MCF 10A (cell line): ENCODE measurements around the gene KRT80. TPM values are rescaled to one million over a fixed set of nuclear protein-coding genes. Genes with fewer than 3 reads are reported as not detected.
A peak's percentile ranks its signal among the peaks of the same experiment; 100 is the strongest.

ENCODE experiments used
- BruUV-seq: library from RNA; stranded (reverse); fragments of 400-500 nt; replicated peaks from 2 replicates; lab custom pipeline; 2021; lab: Mats Ljungman, UMichigan
- CTCF ChIA-PET: fragments of 300-600 bp; sonication (Branson Sonifier 250); formaldehyde crosslinking; extraction: SDS; loops from one replicate; lab custom pipeline; 2021; ENCODE audit warnings: antibody characterized with exemption, inconsistent platforms; lab: Yijun Ruan, JAX
- POLR2A ChIA-PET: fragments of 300-600, 350-650 bp; sonication (Branson Sonifier 250); formaldehyde crosslinking; extraction: SDS; loops from one replicate; lab custom pipeline; 2020; ENCODE audit warnings: antibody characterized with exemption, inconsistent platforms; lab: Yijun Ruan, JAX
- DNase-seq: peaks from one replicate; pipeline ENCODE4 v3.0.0-alpha.2; 2018; ENCODE audit not compliant: unreplicated experiment
- H3K27ac Mint-ChIP-seq: one replicate; pipeline ENCODE4 v1.8.0; 2022; ENCODE audit warnings: mild to moderate bottlenecking, low read depth, mixed read lengths; ENCODE audit not compliant: unreplicated experiment
- H3K27me3 Mint-ChIP-seq: one replicate; pipeline ENCODE4 v1.8.0; 2022; ENCODE audit warnings: mixed read lengths; ENCODE audit not compliant: insufficient read depth, unreplicated experiment
- H3K36me3 Mint-ChIP-seq: one replicate; pipeline ENCODE4 v1.8.0; 2022; ENCODE audit warnings: mild to moderate bottlenecking, moderate library complexity, mixed read lengths; ENCODE audit not compliant: insufficient read depth, unreplicated experiment
- H3K4me1 Mint-ChIP-seq: one replicate; pipeline ENCODE4 v1.8.0; 2022; ENCODE audit warnings: mixed read lengths; ENCODE audit not compliant: insufficient read depth, unreplicated experiment
- H3K4me3 Mint-ChIP-seq: one replicate; pipeline ENCODE4 v1.8.0; 2022; ENCODE audit warnings: mild to moderate bottlenecking, moderate library complexity, mixed read lengths; ENCODE audit not compliant: unreplicated experiment
- H3K9me3 Mint-ChIP-seq: one replicate; pipeline ENCODE4 v1.8.0; 2022; ENCODE audit warnings: mixed read lengths; ENCODE audit not compliant: unreplicated experiment
- CTCF ChIP-seq: fragments of 200-600 bp; IDR thresholded peaks from one replicate; pipeline ENCODE4 v1.8.0; 2022; ENCODE audit warnings: antibody characterized with exemption, mild to moderate bottlenecking; ENCODE audit not compliant: unreplicated experiment
- intact Hi-C: fragments of 100-400 bp; cut with micrococcal nuclease; formaldehyde crosslinking; loops from 2 replicates; pipeline ENCODE4 v1.14.1; 2022
- total RNA-seq: library from RNA; stranded (reverse); gene quantifications from 2 replicates; pipeline ENCODE4 v1.2.3, GENCODE V29; 2022

KRT80 gene
- total RNA-seq, 1 experiment from 2014 or later: 27.4 TPM

GRCh38 chr12:52120951-52121823 lies 70.6 kb downstream of the KRT80 start:
- ChIA-PET CTCF (interaction anchor here (0.6 to 10.1 kb wide), 11 partner anchors 10 to 265 kb away, joined by 3 to 118 read pairs (median 3); partner anchors contain the start of gene TAMALIN), POLR2A (interaction anchor here (0.6 to 1.1 kb wide), 2 partner anchors 12 to 373 kb away, joined by 3 to 5 read pairs; no protein-coding TSS in a partner anchor)
- no peak for DNase-seq
- Mint-ChIP-seq H3K9me3 (no peaks in the 10 kb centered on the region), H3K36me3 (no peaks in the 10 kb centered on the region), H3K4me3 (no peak overlapping the region), H3K27ac (no peak overlapping the region), H3K27me3 (no peaks in the 10 kb centered on the region), H3K4me1 (no peaks in the 10 kb centered on the region)
- TF ChIP-seq CTCF: no peak
- intact Hi-C loops: loop anchor here (1.0 kb wide), 1 partner anchor 96 kb away; no protein-coding TSS in a partner anchor
- no TSS peak for BruUV-seq

GRCh38 chr12:52119398-52120254 lies 72.2 kb downstream of the KRT80 start:
- Mint-ChIP-seq H3K9me3 (no peaks in the 10 kb centered on the region), H3K36me3 (no peaks in the 10 kb centered on the region), H3K27ac (no peak overlapping the region), H3K4me3 (no peak overlapping the region), H3K27me3 (peaks cover 11% of the 10 kb centered on the region), H3K4me1 (no peaks in the 10 kb centered on the region)
- TF ChIP-seq CTCF: peak; percentile 50
- no TSS peak for BruUV-seq
- POLR2A ChIA-PET: no interaction called here
- intact Hi-C loops: no loop called here
- peak; percentile 55 for DNase-seq
- CTCF ChIA-PET: interaction anchor here (0.5 to 10.1 kb wide), 8 partner anchors 37 to 1415 kb away, joined by 3 to 118 read pairs (median 3); partner anchors contain the start of gene TAMALIN

Other genes with a start within 250 kb of the KRT80 start
- 14.7 and 16.1 TPM in 2 replicates for gene ACVR1B, start 240.3 kb downstream of the KRT80 start, total RNA-seq
- 0.39 TPM in 1 of 2 replicates, not detected in the other for gene TAMALIN, start 185.1 kb downstream of the KRT80 start, total RNA-seq
- 0.69 and 2.9 TPM in 2 replicates for gene NR4A1, start 140.6 kb downstream of the KRT80 start, total RNA-seq
- gene ATG101, start 122.0 kb downstream of the KRT80 start, total RNA-seq: 64.2 and 66.9 TPM in 2 replicates
- not detected in 2 replicates for gene SMIM41, start 112.3 kb downstream of the KRT80 start, total RNA-seq
- gene KRT7, start 41.2 kb upstream of the KRT80 start, total RNA-seq: 2,379 and 3,360 TPM in 2 replicates
- gene KRT86, start 82.6 kb upstream of the KRT80 start, total RNA-seq: 37.8 and 45.1 TPM in 2 replicates
- gene KRT81, start 99.5 kb upstream of the KRT80 start, total RNA-seq: 2,023 and 2,244 TPM in 2 replicates
- 12.2 and 14.5 TPM in 2 replicates for gene KRT83, start 129.4 kb upstream of the KRT80 start, total RNA-seq
- gene KRT85, start 175.5 kb upstream of the KRT80 start, total RNA-seq: 0.23 TPM in 1 of 2 replicates, not detected in the other
- not detected in 2 replicates for gene KRT84, start 193.6 kb upstream of the KRT80 start, total RNA-seq
- gene KRT82, start 214.3 kb upstream of the KRT80 start, total RNA-seq: not detected in 2 replicates
- gene KRT75, start 242.4 kb upstream of the KRT80 start, total RNA-seq: not detected in 2 replicates